HepG2 (cell line): ENCODE measurements around the gene IL1B. TPM values are rescaled to one million over a fixed set of nuclear protein-coding genes. Genes with fewer than 3 reads are reported as not detected.
A peak's percentile ranks its signal among the peaks of the same experiment; 100 is the strongest.

ENCODE experiments used
- AFF4 ChIP-seq: sonication (generic); formaldehyde crosslinking; IDR thresholded peaks from 2 replicates; pipeline ENCODE4 v1.4.0; 2020; ENCODE audit warnings: missing genetic modification reagents
- ARID3A ChIP-seq: IDR thresholded peaks from 2 replicates; pipeline ENCODE4 v1.6.1; 2012; ENCODE audit warnings: low read depth, low read length, improper control_type of control experiment
- CC2D1A ChIP-seq: sonication (generic); formaldehyde crosslinking; IDR thresholded peaks from 2 replicates; pipeline ENCODE4 v1.8.1; 2023; ENCODE audit warnings: mild to moderate bottlenecking, missing genetic modification reagents
- CTCF ChIP-seq: sonication (generic); formaldehyde crosslinking; IDR thresholded peaks from 2 replicates; pipeline ENCODE4 v1.5.0; 2020; ENCODE audit warnings: mild to moderate bottlenecking, missing genetic modification reagents, moderate library complexity
- GABPB1 ChIP-seq: IDR thresholded peaks from 2 replicates; pipeline ENCODE4 v1.6.1; 2016; ENCODE audit warnings: mild to moderate bottlenecking, missing genetic modification reagents, moderate library complexity, missing compliant biosample characterization
- GMEB2 ChIP-seq: IDR thresholded peaks from 2 replicates; pipeline ENCODE4 v1.6.1; 2016; ENCODE audit warnings: missing biosample characterization, missing genetic modification reagents, low read depth
- HNF4G ChIP-seq, 2 experiments: sonication (generic) in 1 of 2; formaldehyde crosslinking in 1 of 2; IDR thresholded peaks; 2 replicates each; pipeline versions ENCODE4 v1.4.0 to v1.6.1; 2011 to 2020; ENCODE audit warnings: borderline replicate concordance in 2 of 2, low read depth in 2 of 2, mild to moderate bottlenecking in 2 of 2, low read length in 1 of 2, missing genetic modification reagents in 1 of 2, moderate library complexity in 1 of 2
- HNRNPH1 ChIP-seq: fragments of 200-400 bp; formaldehyde crosslinking; optimal IDR thresholded peaks from 2 replicates; pipeline ENCODE3; 2017; ENCODE audit warnings: mild to moderate bottlenecking, low read depth, low read length
- RARA ChIP-seq: IDR thresholded peaks from 2 replicates; pipeline ENCODE4 v1.6.1; 2016; ENCODE audit warnings: missing genetic modification reagents, missing compliant biosample characterization
- RELA ChIP-seq: sonication (generic); formaldehyde crosslinking; IDR thresholded peaks from 2 replicates; pipeline ENCODE4 v1.4.0; 2020; ENCODE audit warnings: missing genetic modification reagents
- SRF ChIP-seq: IDR thresholded peaks from 2 replicates; pipeline ENCODE4 v1.6.1; 2011; ENCODE audit warnings: mild to moderate bottlenecking, low read depth, low read length, moderate library complexity
- ZNF143 ChIP-seq: sonication (generic); formaldehyde crosslinking; IDR thresholded peaks from 2 replicates; pipeline ENCODE4 v1.4.0; 2020; ENCODE audit warnings: missing genetic modification reagents
- ZNF205 ChIP-seq: IDR thresholded peaks from 2 replicates; pipeline ENCODE4 v1.6.1; 2018; ENCODE audit warnings: missing biosample characterization, missing genetic modification reagents
- ZNF292 ChIP-seq: sonication (generic); formaldehyde crosslinking; IDR thresholded peaks from 2 replicates; pipeline ENCODE4 v1.8.1; 2022; ENCODE audit warnings: mild to moderate bottlenecking, low read depth, missing genetic modification reagents, borderline replicate concordance
- ZNF777 ChIP-seq: sonication (generic); formaldehyde crosslinking; IDR thresholded peaks from 2 replicates; pipeline ENCODE4 v1.4.0; 2020; ENCODE audit warnings: missing genetic modification reagents
- ZNF816 ChIP-seq: sonication (generic); formaldehyde crosslinking; IDR thresholded peaks from 2 replicates; pipeline ENCODE4 v1.8.0; 2022; ENCODE audit warnings: missing genetic modification reagents, mild to moderate bottlenecking, borderline replicate concordance
- ZSCAN12 ChIP-seq: sonication (generic); formaldehyde crosslinking; IDR thresholded peaks from 2 replicates; pipeline ENCODE4 v1.9.0; 2021; ENCODE audit warnings: mild to moderate bottlenecking, missing genetic modification reagents
- polyA plus RNA-seq, 8 experiments: library from polyadenylated mRNA; depleted of rRNA in 3 of 8; stranded (reverse) in 7 of 8; unstranded in 1 of 8; fragments of >200 nt; fragmentation: Illumina TruSeq in 4 of 8; extraction: Trizol in 4 of 8; gene quantifications; 2 replicates each; pipeline versions ENCODE4 v1.2.1 to v1.2.3, GENCODE V29; 2011 to 2016; ENCODE audit warnings: low read depth in 4 of 8, missing spikeins in 1 of 8, mixed read lengths in 1 of 8; ENCODE audit not compliant: insufficient read depth in 1 of 8
- total RNA-seq, 5 experiments: library from RNA; depleted of rRNA; stranded (reverse); fragments of >200 nt; fragmentation: Illumina TruSeq; extraction: Trizol; gene quantifications; 2 replicates each; pipeline ENCODE4 v1.2.3, GENCODE V29; 2016; ENCODE audit warnings: low read depth in 1 of 5

The IL1B gene
- total and polyA plus RNA-seq, 2 of the 13 experiments (the other 11 are each of a cell fraction or from before 2014, with no cell fraction given) = 0.18 TPM; not detected in 1

GRCh38 chr2:112811841-112812306, 24.7 kb downstream of the IL1B start (continued):
- TF ChIP-seq ZNF292 (CRISPR knock-in tag) (no peak), HNF4G (IDR thresholded peaks at IDR 0.05; ENCODE audit: borderline replicate concordance, low read depth, low read length) (no peak), HNF4G (CRISPR knock-in tag; IDR thresholded peaks at IDR 0.05; ENCODE audit: borderline replicate concordance, low read depth) (no peak), SRF (no peak), ZNF777 (CRISPR knock-in tag) (no peak), ZNF143 (CRISPR knock-in tag) (no peak), AFF4 (CRISPR knock-in tag) (no peak), ZNF205 (CRISPR knock-in tag) (no peak), ARID3A (no peak), HNRNPH1 (no peak), RELA (peak; percentile 94; the same call in 1 of the 2 replicates), ZNF816 (CRISPR knock-in tag) (no peak), GMEB2 (CRISPR knock-in tag) (no peak), CTCF (CRISPR knock-in tag) (no peak), GABPB1 (peak; percentile 40; the same call in 1 of the 2 replicates), CC2D1A (CRISPR knock-in tag) (no peak), ZSCAN12 (CRISPR knock-in tag) (no peak), RARA (CRISPR knock-in tag) (0 out of 2 replicates have a peak, but pooled peaks have one; percentile 38)
